Type B pancreatic cell (in vitro differentiated cells): ENCODE measurements around the gene NXT1. TPM values are rescaled to one million over a fixed set of nuclear protein-coding genes. Genes with fewer than 3 reads are reported as not detected.

Experiments
- DNase-seq: peaks from one replicate; pipeline ENCODE4 v3.0.0; 2021; ENCODE audit warnings: mixed read lengths; ENCODE audit not compliant: unreplicated experiment; ENCODE audit errors: extremely low spot score
- H3K27ac Mint-ChIP-seq: 2 replicates; pipeline ENCODE4 v1.8.0; 2021; ENCODE audit warnings: mild to moderate bottlenecking, mixed read lengths
- H3K27me3 Mint-ChIP-seq: 2 replicates; pipeline ENCODE4 v1.8.0; 2021; ENCODE audit warnings: mixed read lengths
- H3K36me3 Mint-ChIP-seq: 2 replicates; pipeline ENCODE4 v1.8.0; 2021; ENCODE audit warnings: mixed read lengths
- H3K4me1 Mint-ChIP-seq: one replicate; pipeline ENCODE4 v1.8.0; 2021; ENCODE audit warnings: mixed read lengths; ENCODE audit not compliant: unreplicated experiment
- H3K4me3 Mint-ChIP-seq: 2 replicates; pipeline ENCODE4 v1.8.0; 2021; ENCODE audit warnings: mild to moderate bottlenecking, mixed read lengths
- H3K9me3 Mint-ChIP-seq: 2 replicates; pipeline ENCODE4 v1.8.0; 2021; ENCODE audit warnings: mixed read lengths
- total RNA-seq: library from RNA; stranded (reverse); gene quantifications from 2 replicates; pipeline ENCODE4 v1.2.1, GENCODE V29; 2021; ENCODE audit warnings: low replicate concordance
- TF ChIP-seq, protein P1 (sequence below): fragments of 200-600 bp; sonication (generic); conservative IDR thresholded peaks from 2 replicates; pipeline ENCODE4 v1.5.0; 2021; ENCODE audit warnings: antibody characterized with exemption, mild to moderate bottlenecking

NXT1 gene
- total RNA-seq, 1 donor from 2014 or later: 25.7 TPM

DNA sequence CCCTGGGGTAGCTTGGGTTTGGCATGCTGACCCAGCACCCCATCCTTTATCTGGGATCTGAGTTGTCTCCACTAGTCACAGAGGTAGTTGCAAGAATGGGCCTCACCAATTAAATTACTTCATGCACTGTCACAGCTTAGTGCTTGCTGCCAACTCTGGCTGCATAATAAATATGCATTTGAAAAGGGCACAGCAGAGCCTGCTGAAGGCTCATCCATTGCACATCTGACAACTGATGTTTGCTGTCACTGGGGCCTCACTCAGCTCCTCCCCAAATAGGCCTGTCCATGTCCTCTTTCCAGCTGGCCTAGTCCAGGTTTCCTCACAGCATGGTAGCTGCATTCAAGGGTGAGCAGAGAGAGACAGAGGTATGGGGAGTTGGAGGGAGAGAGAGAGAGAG is 13.3 kb upstream of the NXT1 start:
- DNase-seq: no peak
- no peak overlapping the region for H3K27ac Mint-ChIP-seq
- peaks cover 11% of the 10 kb centered on the region for H3K27me3 Mint-ChIP-seq
- no peaks in the 10 kb centered on the region for H3K9me3 Mint-ChIP-seq
- no peaks in the 10 kb centered on the region for H3K36me3 Mint-ChIP-seq
- H3K4me3 Mint-ChIP-seq: no peak overlapping the region
- TF ChIP-seq, protein P1, sequence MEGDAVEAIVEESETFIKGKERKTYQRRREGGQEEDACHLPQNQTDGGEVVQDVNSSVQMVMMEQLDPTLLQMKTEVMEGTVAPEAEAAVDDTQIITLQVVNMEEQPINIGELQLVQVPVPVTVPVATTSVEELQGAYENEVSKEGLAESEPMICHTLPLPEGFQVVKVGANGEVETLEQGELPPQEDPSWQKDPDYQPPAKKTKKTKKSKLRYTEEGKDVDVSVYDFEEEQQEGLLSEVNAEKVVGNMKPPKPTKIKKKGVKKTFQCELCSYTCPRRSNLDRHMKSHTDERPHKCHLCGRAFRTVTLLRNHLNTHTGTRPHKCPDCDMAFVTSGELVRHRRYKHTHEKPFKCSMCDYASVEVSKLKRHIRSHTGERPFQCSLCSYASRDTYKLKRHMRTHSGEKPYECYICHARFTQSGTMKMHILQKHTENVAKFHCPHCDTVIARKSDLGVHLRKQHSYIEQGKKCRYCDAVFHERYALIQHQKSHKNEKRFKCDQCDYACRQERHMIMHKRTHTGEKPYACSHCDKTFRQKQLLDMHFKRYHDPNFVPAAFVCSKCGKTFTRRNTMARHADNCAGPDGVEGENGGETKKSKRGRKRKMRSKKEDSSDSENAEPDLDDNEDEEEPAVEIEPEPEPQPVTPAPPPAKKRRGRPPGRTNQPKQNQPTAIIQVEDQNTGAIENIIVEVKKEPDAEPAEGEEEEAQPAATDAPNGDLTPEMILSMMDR: no peak
- no peaks in the 10 kb centered on the region for H3K4me1 Mint-ChIP-seq

DNA sequence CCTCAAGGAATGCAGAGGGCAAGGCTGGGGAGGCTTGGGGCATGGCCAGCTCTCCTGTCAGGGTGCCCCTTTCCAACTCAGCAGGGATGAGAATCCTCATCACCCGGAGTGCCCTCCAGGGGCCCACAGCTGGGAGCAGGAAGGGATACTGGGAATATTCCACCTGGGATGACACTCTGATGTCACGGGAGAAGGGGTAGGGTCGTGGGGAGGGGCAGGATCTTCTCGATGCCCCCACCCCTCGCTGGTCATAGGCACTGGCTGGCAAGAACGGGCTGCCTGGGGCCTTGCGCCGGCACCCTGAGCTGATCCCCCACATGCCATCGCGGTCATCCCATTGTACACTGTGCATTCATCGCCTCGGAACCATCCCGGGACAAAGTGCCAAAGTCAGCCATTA is 10.6 kb upstream of the NXT1 start:
- TF ChIP-seq, protein P1: no peak
- DNase-seq: no peak
- H3K36me3 Mint-ChIP-seq: no peaks in the 10 kb centered on the region
- H3K4me1 Mint-ChIP-seq: no peaks in the 10 kb centered on the region
- H3K27ac Mint-ChIP-seq: no peak overlapping the region
- H3K9me3 Mint-ChIP-seq: no peaks in the 10 kb centered on the region
- no peak overlapping the region for H3K4me3 Mint-ChIP-seq
- H3K27me3 Mint-ChIP-seq: peaks cover 11% of the 10 kb centered on the region

DNA sequence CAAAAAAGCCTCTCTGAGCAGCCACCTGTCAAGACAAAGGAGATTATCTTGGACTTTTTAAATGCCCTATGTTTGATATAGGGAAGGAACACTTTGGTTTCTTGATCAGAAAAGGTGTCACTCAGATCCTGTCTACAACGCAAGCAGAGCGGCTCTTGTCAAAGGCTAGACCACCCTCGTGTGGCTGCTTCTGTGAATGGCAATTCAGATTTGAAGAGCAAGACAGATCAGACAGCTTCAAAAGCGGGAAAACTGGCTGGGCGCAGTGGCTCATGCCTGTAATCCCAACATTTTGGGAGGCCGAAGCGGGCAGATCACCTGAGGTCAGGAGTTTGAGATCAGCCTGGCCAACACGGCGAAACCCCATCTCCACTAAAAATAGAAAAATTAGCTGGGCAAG is 10.1 kb upstream of the NXT1 start:
- Mint-ChIP-seq H3K27me3 (peaks cover 11% of the 10 kb centered on the region), H3K4me3 (no peak overlapping the region), H3K9me3 (no peaks in the 10 kb centered on the region), H3K36me3 (no peaks in the 10 kb centered on the region), H3K27ac (no peak overlapping the region), H3K4me1 (no peaks in the 10 kb centered on the region)
- no peak for DNase-seq
- TF ChIP-seq, protein P1: peak; percentile 84

DNA sequence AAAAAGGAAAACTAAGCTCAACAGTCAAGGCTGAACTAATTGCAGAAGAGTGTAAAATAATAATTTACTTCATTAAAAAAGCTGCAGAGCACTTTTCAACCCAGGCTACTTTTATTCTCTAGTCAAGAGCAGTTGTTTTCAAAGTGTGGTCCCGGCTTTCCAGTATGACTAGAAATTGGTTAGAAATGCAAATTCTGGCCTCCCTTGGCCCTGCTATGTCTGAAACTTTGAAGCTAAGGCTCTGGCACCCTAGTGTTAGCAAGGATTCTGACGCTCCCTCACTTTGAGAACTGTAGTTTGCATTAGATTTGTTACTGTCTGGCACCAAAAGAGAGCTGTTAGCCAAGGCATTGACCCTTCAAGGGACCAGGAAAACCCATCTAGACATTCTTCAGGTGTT is 9.5 kb upstream of the NXT1 start:
- no peak for DNase-seq
- peaks cover 11% of the 10 kb centered on the region for H3K27me3 Mint-ChIP-seq
- H3K4me3 Mint-ChIP-seq: no peak overlapping the region
- no peaks in the 10 kb centered on the region for H3K36me3 Mint-ChIP-seq
- no peaks in the 10 kb centered on the region for H3K9me3 Mint-ChIP-seq
- no peak overlapping the region for H3K27ac Mint-ChIP-seq
- H3K4me1 Mint-ChIP-seq: no peaks in the 10 kb centered on the region
- TF ChIP-seq, protein P1: no peak

DNA sequence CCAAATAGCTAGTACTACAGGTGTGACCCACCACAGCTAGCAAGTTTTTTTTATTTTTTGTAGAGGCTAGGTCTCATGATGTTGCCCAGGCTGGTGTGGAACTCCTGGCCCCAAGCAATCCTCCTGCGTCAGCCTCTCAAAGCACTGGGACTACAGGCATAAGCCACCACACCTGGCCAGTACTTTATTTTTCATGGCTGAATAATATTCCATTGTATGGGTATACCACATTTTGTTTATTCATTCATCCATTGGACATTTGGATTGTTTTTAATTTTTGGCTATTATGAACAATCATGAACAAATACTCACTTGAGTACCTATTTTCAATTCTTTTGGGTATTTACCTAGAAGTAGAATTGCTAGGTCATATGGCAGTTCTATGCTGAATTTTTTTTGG is 7.0 kb upstream of the NXT1 start:
- H3K4me1 Mint-ChIP-seq: peaks cover 8% of the 10 kb centered on the region
- no peak overlapping the region for H3K27ac Mint-ChIP-seq
- DNase-seq: no peak
- TF ChIP-seq, protein P1: no peak
- H3K9me3 Mint-ChIP-seq: no peaks in the 10 kb centered on the region
- H3K27me3 Mint-ChIP-seq: peaks cover 9% of the 10 kb centered on the region
- H3K4me3 Mint-ChIP-seq: no peak overlapping the region
- H3K36me3 Mint-ChIP-seq: no peaks in the 10 kb centered on the region

DNA sequence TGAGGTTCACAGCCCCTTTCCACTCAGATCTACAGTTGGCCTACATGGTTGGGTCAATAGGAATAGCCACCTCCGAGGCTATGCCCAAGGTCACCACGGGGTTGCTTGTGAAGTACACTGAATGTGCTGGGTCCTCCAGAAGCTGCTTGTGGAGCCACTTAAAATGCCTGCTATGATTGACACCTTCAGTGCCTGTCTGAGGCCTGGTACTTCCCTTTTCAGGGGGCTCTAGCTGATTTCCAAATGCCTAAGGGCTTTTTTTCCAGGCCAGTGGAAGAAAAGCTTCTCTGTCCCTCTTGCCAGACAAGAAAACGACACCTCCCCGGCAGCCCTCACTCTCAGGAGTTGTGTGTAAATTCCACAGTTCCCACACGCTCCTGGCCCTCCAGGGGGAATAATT is 6.3 kb upstream of the NXT1 start:
- H3K4me3 Mint-ChIP-seq: no peak overlapping the region
- H3K36me3 Mint-ChIP-seq: no peaks in the 10 kb centered on the region
- peaks cover 4% of the 10 kb centered on the region for H3K27me3 Mint-ChIP-seq
- TF ChIP-seq, protein P1: no peak
- DNase-seq: no peak
- no peak overlapping the region for H3K27ac Mint-ChIP-seq
- H3K4me1 Mint-ChIP-seq: peaks cover 15% of the 10 kb centered on the region
- H3K9me3 Mint-ChIP-seq: no peaks in the 10 kb centered on the region
